MM.1S (cell line): Measurements from ENCODE around the gene DACT3.

Experiments
- CTCF ChIP-seq: fragments of 300-600 bp; sonication (generic); IDR thresholded peaks from 2 replicates; pipeline ENCODE4 v1.5.1; 2016; ENCODE audit warnings: antibody characterized with exemption, low read length, mixed read lengths
- EZH2 ChIP-seq: fragments of 300-600 bp; sonication (generic); optimal IDR thresholded peaks from 2 replicates; pipeline ENCODE3; 2017; ENCODE audit warnings: low read depth, mild to moderate bottlenecking, antibody characterized with exemption, low read length, mixed read lengths
- EZH2phosphoT487 ChIP-seq: fragments of 300-600 bp; sonication (generic); IDR thresholded peaks from 2 replicates; pipeline ENCODE4 v1.6.1; 2018; ENCODE audit warnings: antibody characterized with exemption, low read length

- TF ChIP-seq EZH2 (no peak), CTCF (no peak), EZH2phosphoT487 (no peak)
These were observed 37.7 kb upstream of the DACT3 start for GRCh38 chr19:46698395-46699321.
